Neural progenitor cell (in vitro differentiated cells): ENCODE results near the gene EDIL3. TPM values are rescaled to one million over a fixed set of nuclear protein-coding genes. Genes with fewer than 3 reads are reported as not detected.

ENCODE experiments used
- DNase-seq: peaks from one replicate; pipeline ENCODE4 v3.0.0-alpha.2; 2016; ENCODE audit warnings: low spot score
- H2AFZ ChIP-seq: fragments of 200-600 bp; sonication (generic); replicated peaks from 2 replicates; pipeline ENCODE4 v1.6.1; 2016; ENCODE audit warnings: antibody characterized with exemption
- H3F3A ChIP-seq: fragments of 200-600 bp; sonication (generic); 2 replicates; pipeline ENCODE4 v1.6.1; 2016; ENCODE audit warnings: antibody characterized with exemption, low read depth
- H3K27ac ChIP-seq: fragments of 200-600 bp; sonication (generic); 2 replicates; pipeline ENCODE4 v1.5.1; 2016; ENCODE audit warnings: mild to moderate bottlenecking
- H3K27me3 ChIP-seq: fragments of 200-600 bp; sonication (generic); 2 replicates; pipeline ENCODE4 v1.6.1; 2016; ENCODE audit warnings: mild to moderate bottlenecking, moderate library complexity
- H3K36me3 ChIP-seq: fragments of 200-600 bp; sonication (generic); 2 replicates; pipeline ENCODE4 v1.5.1; 2016
- H3K4me1 ChIP-seq: fragments of 200-600 bp; sonication (generic); 2 replicates; pipeline ENCODE4 v1.6.1; 2016; ENCODE audit warnings: mixed run types
- H3K4me2 ChIP-seq: fragments of 200-600 bp; sonication (generic); 2 replicates; pipeline ENCODE4 v1.6.1; 2016
- H3K4me3 ChIP-seq: fragments of 200-600 bp; sonication (generic); 2 replicates; pipeline ENCODE4 v1.5.1; 2016
- H3K79me2 ChIP-seq: fragments of 200-600 bp; sonication (generic); 2 replicates; pipeline ENCODE4 v1.6.1; 2016; ENCODE audit warnings: low read depth
- H3K9ac ChIP-seq: fragments of 200-600 bp; sonication (generic); 2 replicates; pipeline ENCODE4 v1.6.1; 2016
- H3K9me3 ChIP-seq: fragments of 200-600 bp; sonication (generic); 2 replicates; pipeline ENCODE4 v1.5.1; 2016; ENCODE audit warnings: low read depth
- H4K20me1 ChIP-seq: fragments of 200-600 bp; sonication (generic); 2 replicates; pipeline ENCODE4 v1.6.1; 2016; ENCODE audit warnings: low read depth
- H3K27ac Mint-ChIP-seq: 3 replicates; pipeline ENCODE4 v1.8.0; 2021; ENCODE audit warnings: mixed read lengths
- H3K27me3 Mint-ChIP-seq: 2 replicates; pipeline ENCODE4 v1.8.0; 2022; ENCODE audit warnings: low read depth, mild to moderate bottlenecking, inconsistent platforms, moderate library complexity, mixed read lengths; ENCODE audit not compliant: insufficient read depth
- H3K36me3 Mint-ChIP-seq: 3 replicates; pipeline ENCODE4 v1.8.0; 2021; ENCODE audit warnings: mixed read lengths
- H3K4me1 Mint-ChIP-seq: 3 replicates; pipeline ENCODE4 v1.8.0; 2021; ENCODE audit warnings: mixed read lengths
- H3K4me3 Mint-ChIP-seq: 3 replicates; pipeline ENCODE4 v1.8.0; 2021; ENCODE audit warnings: mild to moderate bottlenecking, moderate library complexity, mixed read lengths
- H3K9me3 Mint-ChIP-seq: 3 replicates; pipeline ENCODE4 v1.8.0; 2020; ENCODE audit warnings: mixed read lengths
- CTCF ChIP-seq: fragments of 200-600 bp; sonication (generic); IDR thresholded peaks from 2 replicates; pipeline ENCODE4 v1.5.1; 2017; ENCODE audit warnings: antibody characterized with exemption, mild to moderate bottlenecking
- EZH2 ChIP-seq: fragments of 200-600 bp; sonication (generic); IDR thresholded peaks from 2 replicates; pipeline ENCODE4 v1.6.1; 2017; ENCODE audit warnings: antibody characterized with exemption, mild to moderate bottlenecking, moderate library complexity
- EZH2phosphoT487 ChIP-seq: fragments of 200-600 bp; sonication (generic); IDR thresholded peaks from 2 replicates; pipeline ENCODE4 v1.6.1; 2017; ENCODE audit warnings: antibody characterized with exemption
- total RNA-seq: library from RNA; depleted of rRNA; stranded (reverse); fragments of >200 nt; gene quantifications from 2 replicates; pipeline ENCODE4 v1.2.3, GENCODE V29; 2015; ENCODE audit warnings: low replicate concordance

The EDIL3 gene
- total RNA-seq, 1 donor from 2014 or later: 13.8 TPM

GRCh38 chr5:84378961-84379360, 5.7 kb downstream of the EDIL3 start:
- Mint-ChIP-seq H3K9me3 (no peaks in the 10 kb centered on the region), H3K4me3 (no peak overlapping the region), H3K27me3 (peaks cover 12% of the 10 kb centered on the region), H3K36me3 (no peaks in the 10 kb centered on the region), H3K27ac (no peak overlapping the region), H3K4me1 (peaks cover 9% of the 10 kb centered on the region)
- no peak for DNase-seq
- no peak overlapping the region for H3K4me2 ChIP-seq
- H2AFZ ChIP-seq: no peak overlapping the region
- TF ChIP-seq EZH2phosphoT487 (no peak), EZH2 (no peak), CTCF (no peak)
- H3K27ac ChIP-seq: no peak overlapping the region
- no peak overlapping the region for H3K9ac ChIP-seq
- no peaks in the 10 kb centered on the region for H3K36me3 ChIP-seq
- no peaks in the 10 kb centered on the region for H3K9me3 ChIP-seq
- H3K27me3 ChIP-seq: peaks cover 32% of the 10 kb centered on the region
- H3K79me2 ChIP-seq: no peaks in the 10 kb centered on the region
- no peaks in the 10 kb centered on the region for H4K20me1 ChIP-seq
- no peaks in the 10 kb centered on the region for H3K4me1 ChIP-seq
- H3F3A ChIP-seq: no peaks in the 10 kb centered on the region
- no peak overlapping the region for H3K4me3 ChIP-seq

GRCh38 chr5:84378420-84378819, 6.3 kb downstream of the EDIL3 start:
- peaks cover 9% of the 10 kb centered on the region for H3K4me1 Mint-ChIP-seq
- H3K36me3 ChIP-seq: no peaks in the 10 kb centered on the region
- TF ChIP-seq EZH2phosphoT487 (no peak), EZH2 (no peak), CTCF (no peak)
- H3K27me3 Mint-ChIP-seq: peaks cover 8% of the 10 kb centered on the region
- no peak overlapping the region for H2AFZ ChIP-seq
- DNase-seq: no peak
- H3K4me2 ChIP-seq: no peak overlapping the region
- H3K79me2 ChIP-seq: no peaks in the 10 kb centered on the region
- no peaks in the 10 kb centered on the region for H3K36me3 Mint-ChIP-seq
- no peak overlapping the region for H3K27ac Mint-ChIP-seq
- H3K4me3 ChIP-seq: no peak overlapping the region
- H3K4me3 Mint-ChIP-seq: no peak overlapping the region
- no peaks in the 10 kb centered on the region for H3K4me1 ChIP-seq
- no peaks in the 10 kb centered on the region for H3K9me3 ChIP-seq
- peaks cover 26% of the 10 kb centered on the region for H3K27me3 ChIP-seq
- H3K27ac ChIP-seq: no peak overlapping the region
- no peak overlapping the region for H3K9ac ChIP-seq
- H4K20me1 ChIP-seq: no peaks in the 10 kb centered on the region
- H3K9me3 Mint-ChIP-seq: no peaks in the 10 kb centered on the region
- H3F3A ChIP-seq: no peaks in the 10 kb centered on the region

- H3K27me3 ChIP-seq: peaks cover 5% of the 10 kb centered on the region
- Mint-ChIP-seq H3K4me1 (no peaks in the 10 kb centered on the region), H3K4me3 (no peak overlapping the region), H3K27ac (no peak overlapping the region), H3K36me3 (no peaks in the 10 kb centered on the region), H3K27me3 (peaks cover 3% of the 10 kb centered on the region), H3K9me3 (no peaks in the 10 kb centered on the region)
- no peak overlapping the region for H3K4me3 ChIP-seq
- H3F3A ChIP-seq: no peaks in the 10 kb centered on the region
- H3K4me2 ChIP-seq: no peak overlapping the region
- no peak overlapping the region for H2AFZ ChIP-seq
- no peak for DNase-seq
- no peaks in the 10 kb centered on the region for H3K9me3 ChIP-seq
- H3K36me3 ChIP-seq: no peaks in the 10 kb centered on the region
- no peaks in the 10 kb centered on the region for H3K79me2 ChIP-seq
- no peaks in the 10 kb centered on the region for H3K4me1 ChIP-seq
- H3K9ac ChIP-seq: no peak overlapping the region
- TF ChIP-seq EZH2phosphoT487: no peak
- TF ChIP-seq CTCF: no peak
- no peak for TF ChIP-seq EZH2
- H4K20me1 ChIP-seq: no peaks in the 10 kb centered on the region
- H3K27ac ChIP-seq: no peak overlapping the region
These were observed 8.3 kb downstream of the EDIL3 start for GRCh38 chr5:84376346-84376745.
